NT2/D1 (cell line): ENCODE data around the gene GSTCD.

Source experiments
- DNase-seq: peaks from one replicate; pipeline ENCODE4 v3.0.0-alpha.2; 2011; ENCODE audit warnings: low read depth, low spot score
- H3K27me3 ChIP-seq: 2 replicates; pipeline ENCODE4 v1.6.0; 2011; ENCODE audit warnings: mild to moderate bottlenecking; ENCODE audit not compliant: insufficient read length, insufficient read depth
- H3K36me3 ChIP-seq: 2 replicates; pipeline ENCODE4 v1.6.1; 2011; ENCODE audit warnings: mild to moderate bottlenecking, low read length, mixed read lengths; ENCODE audit not compliant: insufficient read depth, insufficient read length
- H3K4me1 ChIP-seq: 2 replicates; pipeline ENCODE4 v1.5.1; 2011; ENCODE audit not compliant: insufficient read depth, insufficient read length
- H3K4me3 ChIP-seq: 2 replicates; pipeline ENCODE4 v1.5.1; 2011; ENCODE audit warnings: low read depth; ENCODE audit not compliant: insufficient read length
- H3K9ac ChIP-seq: 2 replicates; pipeline ENCODE4 v1.6.0; 2011; ENCODE audit warnings: low read depth; ENCODE audit not compliant: insufficient read length
- H3K9me3 ChIP-seq: 2 replicates; pipeline ENCODE4 v1.5.1; 2011; ENCODE audit warnings: mild to moderate bottlenecking, low read length; ENCODE audit not compliant: insufficient read depth
- SUZ12 ChIP-seq: IDR thresholded peaks from 2 replicates; pipeline ENCODE4 v1.6.1; 2011; ENCODE audit not compliant: insufficient read length, insufficient read depth; ENCODE audit errors: extremely low read depth
- YY1 ChIP-seq: IDR thresholded peaks from 2 replicates; pipeline ENCODE4 v1.6.1; 2011; ENCODE audit not compliant: insufficient read length, insufficient read depth
- ZNF274 ChIP-seq: IDR thresholded peaks from 2 replicates; pipeline ENCODE4 v1.6.1; 2011; ENCODE audit warnings: mild to moderate bottlenecking, low read depth, low read length

The GSTCD gene

DNA sequence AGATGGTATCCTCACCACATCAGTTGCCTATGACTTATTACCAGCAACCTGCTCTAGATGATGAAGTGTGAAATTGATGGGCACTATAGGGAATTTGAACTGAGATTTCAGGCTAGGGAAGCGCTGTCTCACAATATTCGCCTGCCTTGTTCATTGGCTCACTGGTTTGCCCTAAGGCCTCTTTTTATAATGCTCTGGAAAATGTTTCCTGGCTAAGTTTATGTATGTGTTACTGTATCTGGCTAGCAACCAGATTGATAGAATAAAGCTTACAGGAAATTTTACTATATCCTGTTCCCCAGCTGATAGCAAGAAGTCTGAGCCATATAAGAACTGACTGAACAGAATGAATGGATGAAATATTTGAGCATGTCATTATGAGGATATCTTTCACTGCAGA, 71.6 kb downstream of the GSTCD start:
- no peak overlapping the region for H3K9ac ChIP-seq
- H3K9me3 ChIP-seq = no peaks in the 10 kb centered on the region
- TF ChIP-seq YY1 (no peak), ZNF274 (no peak), SUZ12 (no peak)
- no peaks in the 10 kb centered on the region for H3K36me3 ChIP-seq
- no peaks in the 10 kb centered on the region for H3K4me1 ChIP-seq
- no peak for DNase-seq
- H3K27me3 ChIP-seq = no peaks in the 10 kb centered on the region
- H3K4me3 ChIP-seq = no peak overlapping the region

DNA sequence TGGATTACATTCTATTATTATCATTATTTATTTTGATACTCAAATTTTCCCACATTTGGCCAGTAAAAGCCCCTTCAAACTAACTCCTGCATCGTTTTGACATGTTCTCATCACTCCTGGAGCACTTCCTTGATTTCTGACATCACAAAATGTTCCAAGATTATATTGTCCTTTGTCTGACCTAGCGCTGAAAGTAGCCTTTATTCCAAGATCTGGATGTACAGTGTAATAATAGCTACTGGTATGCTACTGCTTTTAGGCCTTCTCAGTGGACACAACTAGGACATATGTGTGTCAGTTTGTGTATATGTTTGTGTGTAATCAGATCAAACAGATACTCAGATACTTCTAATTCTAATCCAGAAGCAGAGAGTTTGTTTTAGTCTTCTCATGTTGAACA, 76.2 kb downstream of the GSTCD start:
- Histone ChIP-seq H3K4me3 (no peak overlapping the region), H3K4me1 (no peaks in the 10 kb centered on the region), H3K9me3 (no peaks in the 10 kb centered on the region), H3K9ac (no peak overlapping the region), H3K27me3 (no peaks in the 10 kb centered on the region), H3K36me3 (no peaks in the 10 kb centered on the region)
- TF ChIP-seq SUZ12 (no peak), ZNF274 (no peak), YY1 (no peak)
- no peak for DNase-seq

DNA sequence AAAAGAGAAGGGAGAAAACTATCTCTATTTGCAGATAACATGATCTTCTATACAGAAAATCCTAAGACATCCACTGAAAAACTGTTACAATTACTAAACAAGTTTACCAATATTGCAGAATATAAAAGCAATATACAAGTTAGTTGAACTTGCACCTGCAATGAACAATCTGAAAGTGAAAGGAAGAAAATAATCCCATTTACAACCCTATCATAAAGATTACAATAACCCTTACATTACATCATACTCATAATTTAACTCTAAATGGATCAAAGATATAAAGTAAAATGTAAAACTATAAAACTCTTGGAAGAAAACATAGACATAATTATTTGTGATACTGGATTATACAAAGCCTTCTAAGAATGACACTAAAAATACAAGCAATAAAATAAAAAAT, 77.2 kb downstream of the GSTCD start:
- H3K4me3 ChIP-seq = no peak overlapping the region
- no peaks in the 10 kb centered on the region for H3K36me3 ChIP-seq
- no peak for DNase-seq
- no peak overlapping the region for H3K9ac ChIP-seq
- no peaks in the 10 kb centered on the region for H3K4me1 ChIP-seq
- TF ChIP-seq ZNF274 = no peak
- no peak for TF ChIP-seq YY1
- no peak for TF ChIP-seq SUZ12
- H3K9me3 ChIP-seq = no peaks in the 10 kb centered on the region
- H3K27me3 ChIP-seq = no peaks in the 10 kb centered on the region

DNA sequence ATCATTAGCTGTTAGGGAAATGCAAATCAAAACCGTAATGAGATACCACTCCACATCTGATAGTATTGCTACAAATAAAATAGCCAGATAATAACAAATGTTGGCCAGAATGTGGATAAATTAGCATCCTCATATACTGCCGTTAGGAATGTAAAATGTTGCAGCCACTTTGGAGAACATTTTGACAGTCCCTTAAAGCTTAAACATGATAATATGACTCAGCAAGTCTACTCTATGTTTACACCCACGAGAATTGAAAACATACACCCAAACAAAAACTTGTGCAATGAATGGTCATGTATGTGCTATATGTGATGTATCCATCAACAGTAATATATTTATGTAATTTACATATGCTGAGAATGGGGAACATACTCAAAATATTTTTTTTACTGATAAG, 78.2 kb downstream of the GSTCD start:
- Histone ChIP-seq H3K27me3 (no peaks in the 10 kb centered on the region), H3K36me3 (no peaks in the 10 kb centered on the region), H3K9me3 (no peaks in the 10 kb centered on the region), H3K4me1 (no peaks in the 10 kb centered on the region), H3K9ac (no peak overlapping the region), H3K4me3 (no peak overlapping the region)
- no peak for DNase-seq
- TF ChIP-seq SUZ12 = no peak
- no peak for TF ChIP-seq YY1
- TF ChIP-seq ZNF274 = no peak

DNA sequence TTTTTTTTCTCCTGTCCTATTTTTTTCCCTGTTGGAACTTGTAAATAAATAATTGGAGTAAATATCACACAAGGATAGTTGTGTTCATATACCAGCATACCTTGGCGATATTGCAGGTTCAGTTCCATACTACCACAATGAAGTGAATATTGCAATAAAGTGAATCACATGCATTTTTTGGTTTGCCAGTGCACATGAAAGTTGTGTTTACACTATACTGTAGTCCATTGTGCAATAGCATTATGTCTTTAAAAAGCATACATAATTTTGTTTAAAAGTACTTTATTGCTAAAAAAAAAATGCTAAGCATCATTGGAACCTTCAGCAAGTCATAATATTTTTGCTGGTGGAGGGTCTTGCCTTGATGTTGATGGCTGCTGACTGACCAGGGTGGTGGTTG, 88.6 kb downstream of the GSTCD start:
- Histone ChIP-seq H3K27me3 (no peaks in the 10 kb centered on the region), H3K9me3 (no peaks in the 10 kb centered on the region), H3K36me3 (peaks cover 2% of the 10 kb centered on the region), H3K4me1 (no peaks in the 10 kb centered on the region), H3K9ac (no peak overlapping the region), H3K4me3 (no peak overlapping the region)
- no peak for DNase-seq
- TF ChIP-seq ZNF274 = no peak
- no peak for TF ChIP-seq YY1
- no peak for TF ChIP-seq SUZ12

DNA sequence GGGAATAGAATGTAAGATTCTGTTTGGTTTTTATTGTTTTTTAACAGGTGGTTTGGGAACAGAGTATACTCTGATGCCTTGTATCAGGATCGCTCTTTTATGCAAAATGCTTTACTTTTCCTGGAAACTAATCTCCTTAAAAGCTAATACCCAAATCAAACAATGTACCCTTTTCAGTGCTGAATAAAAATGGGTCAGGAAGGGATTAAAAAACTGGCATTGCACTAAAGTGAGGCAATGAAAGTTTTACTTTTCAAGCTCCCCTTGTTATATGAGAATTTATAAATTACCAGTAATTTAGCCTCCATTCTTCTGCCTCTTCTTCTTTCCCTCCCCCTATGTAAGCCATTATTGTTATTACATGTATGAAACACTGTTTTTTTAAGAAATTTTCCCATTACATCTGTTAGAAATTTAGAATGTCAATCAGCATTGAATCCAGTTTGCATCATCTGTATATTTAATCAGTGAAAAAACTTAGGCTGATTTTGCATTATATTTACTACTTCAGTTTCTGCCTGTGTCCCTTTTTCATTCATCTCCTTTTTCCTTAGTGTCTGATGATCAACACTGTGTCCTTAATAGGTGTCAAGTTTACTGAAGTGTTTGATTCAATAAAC, 97.0 kb downstream of the GSTCD start:
- Histone ChIP-seq H3K9ac (no peak overlapping the region), H3K9me3 (no peaks in the 10 kb centered on the region), H3K4me1 (no peaks in the 10 kb centered on the region), H3K4me3 (no peak overlapping the region), H3K27me3 (no peaks in the 10 kb centered on the region), H3K36me3 (no peaks in the 10 kb centered on the region)
- no peak for DNase-seq
- no peak for TF ChIP-seq ZNF274
- no peak for TF ChIP-seq YY1
- no peak for TF ChIP-seq SUZ12

DNA sequence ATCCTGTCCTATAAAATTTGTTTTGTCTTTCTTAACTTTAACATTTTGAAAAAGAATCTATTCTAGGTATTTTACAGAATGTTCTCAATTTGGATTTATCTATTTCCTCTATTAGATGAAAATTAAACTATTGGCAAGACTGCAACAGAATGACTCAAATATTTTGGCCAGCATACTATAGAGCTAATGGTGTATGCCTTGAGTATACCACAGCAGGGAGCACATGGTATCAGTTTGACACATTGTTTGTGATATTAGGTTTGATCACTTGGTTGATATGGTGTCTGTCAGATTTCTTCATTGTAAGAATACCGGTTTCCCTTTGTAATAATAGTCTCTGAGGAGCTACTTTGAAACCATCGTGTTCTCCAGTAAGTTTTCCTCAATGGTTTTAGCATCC, 98.9 kb downstream of the GSTCD start:
- DNase-seq = no peak

More for the DNA sequence above, 98.9 kb downstream of the GSTCD start:
- Histone ChIP-seq H3K36me3 (no peaks in the 10 kb centered on the region), H3K9me3 (no peaks in the 10 kb centered on the region), H3K9ac (no peak overlapping the region), H3K4me3 (no peak overlapping the region), H3K27me3 (no peaks in the 10 kb centered on the region), H3K4me1 (no peaks in the 10 kb centered on the region)
- no peak for TF ChIP-seq SUZ12
- no peak for TF ChIP-seq YY1
- TF ChIP-seq ZNF274 = no peak
